Amniotic stem cell (primary cell): ENCODE data around the gene KIF26B.
A peak's percentile ranks its signal among the peaks of the same experiment; 100 is the strongest.

Experiments used
- DNase-seq: peaks from one replicate; lab custom pipeline; 2025; lab: John Stamatoyannopoulos, UW

Gene KIF26B

GRCh38 chr1:245598524-245599305, 443.9 kb downstream of the KIF26B start:
- DNase-seq: no peak

GRCh38 chr1:245599371-245600174, 444.8 kb downstream of the KIF26B start:
- DNase-seq: peak; percentile 86

- DNase-seq: no peak
Measured at GRCh38 chr1:245600658-245601057, 445.9 kb downstream of the KIF26B start.

GRCh38 chr1:245603311-245603865, 448.6 kb downstream of the KIF26B start:
- DNase-seq: no peak

GRCh38 chr1:245604979-245605378, 450.2 kb downstream of the KIF26B start:
- DNase-seq: no peak

GRCh38 chr1:245605480-245606156, 450.8 kb downstream of the KIF26B start:
- DNase-seq: peak; percentile 13

- no peak for DNase-seq
Measured at GRCh38 chr1:245606157-245606725, 451.5 kb downstream of the KIF26B start.

- no peak for DNase-seq
Measured at GRCh38 chr1:245608271-245608670, 453.5 kb downstream of the KIF26B start.

GRCh38 chr1:245609354-245610150, 454.8 kb downstream of the KIF26B start:
- no peak for DNase-seq

- no peak for DNase-seq
Measured at GRCh38 chr1:245611251-245611650, 456.5 kb downstream of the KIF26B start.

GRCh38 chr1:245614476-245614875, 459.7 kb downstream of the KIF26B start:
- DNase-seq: no peak

- no peak for DNase-seq
Measured at GRCh38 chr1:245615001-245615400, 460.2 kb downstream of the KIF26B start.

GRCh38 chr1:245621589-245621988, 466.8 kb downstream of the KIF26B start:
- DNase-seq: no peak

GRCh38 chr1:245622332-245623014, 467.7 kb downstream of the KIF26B start:
- no peak for DNase-seq

- DNase-seq: no peak
Measured at GRCh38 chr1:245641384-245641783, 486.6 kb downstream of the KIF26B start.

- no peak for DNase-seq
Measured at GRCh38 chr1:245645406-245645805, 490.6 kb downstream of the KIF26B start.

- DNase-seq: no peak
Measured at GRCh38 chr1:245645894-245646293, 491.1 kb downstream of the KIF26B start.

- DNase-seq: no peak
Measured at GRCh38 chr1:245648749-245649522, 494.2 kb downstream of the KIF26B start.

GRCh38 chr1:245649666-245650065, 494.9 kb downstream of the KIF26B start:
- no peak for DNase-seq
